Esophagus (tissue), 2 donors: ENCODE data around the gene ZMYND8. TPM values are rescaled to one million over a fixed set of nuclear protein-coding genes. Genes with fewer than 3 reads are reported as not detected.
"Not testable (repeated sequence)": the region's sequence is repeated elsewhere in the genome, so short reads cannot be mapped to it uniquely, and the experiment has no call there.

Source experiments
- H3K27ac ChIP-seq, 2 donors: one replicate each; pipeline ENCODE4 v1.5.1; 2013; ENCODE audit warnings: low read depth in 2 of 2, mild to moderate bottlenecking in 2 of 2, inconsistent platforms in 1 of 2, low read length in 1 of 2, moderate library complexity in 1 of 2
- H3K27me3 ChIP-seq, 2 donors: one replicate each; pipeline ENCODE4 v1.6.1; 2013; ENCODE audit warnings: low read length in 2 of 2, control low read depth in 1 of 2, mild to moderate bottlenecking in 1 of 2; ENCODE audit not compliant: insufficient read depth in 2 of 2, control insufficient read depth in 1 of 2
- H3K36me3 ChIP-seq, 2 donors: one replicate each; pipeline ENCODE4 v1.6.1; 2013; ENCODE audit warnings: low read length in 1 of 2; ENCODE audit not compliant: control insufficient read depth in 2 of 2, insufficient read depth in 2 of 2
- H3K4me1 ChIP-seq, 2 donors: one replicate each; pipeline ENCODE4 v1.6.1; 2013; ENCODE audit warnings: low read length in 1 of 2; ENCODE audit not compliant: control insufficient read depth in 2 of 2, insufficient read depth in 2 of 2
- H3K4me3 ChIP-seq, 2 donors: one replicate each; pipeline ENCODE4 v1.5.1; 2013; ENCODE audit warnings: low read length in 2 of 2, mild to moderate bottlenecking in 2 of 2, low read depth in 1 of 2, moderate library complexity in 1 of 2
- H3K9me3 ChIP-seq, 2 donors: one replicate each; pipeline ENCODE4 v1.6.1; 2013; ENCODE audit warnings: mild to moderate bottlenecking in 2 of 2, low read depth in 1 of 2, low read length in 1 of 2, moderate library complexity in 1 of 2; ENCODE audit not compliant: control insufficient read depth in 2 of 2, insufficient read depth in 1 of 2
- WGBS, 2 donors: extraction: QIAGEN DNeasy Blood & Tissue Kit; methylation state at CpG; one replicate each; pipeline ENCODE4 v1.1.7; 2013; 5-methylcytosine and 5-hydroxymethylcytosine counted together
- polyA plus RNA-seq, 2 donors: library from polyadenylated mRNA; stranded (reverse); fragments of 200-250 nt; gene quantifications; one replicate each; pipeline ENCODE4 v1.2.3, GENCODE V29; 2013
- donor health status: healthy with polysubstance abuse.
- donor health status: Bipolar disorder and iron deficiency.

Gene ZMYND8
- polyA plus RNA-seq, 2 donors = 8.8 to 18.7 TPM

- Histone ChIP-seq H3K27ac (peak overlapping the region in 1 of 2 donors; percentile 27), H3K27me3 (no peaks in the 10 kb centered on the region)
- WGBS, 2 donors = 95 to 96% methylated on average over 11 of the region's 11 CpGs
Measured at GRCh38 chr20:47311967-47312681, 44.4 kb downstream of the ZMYND8 start.

GRCh38 chr20:47311211-47311610 is 45.3 kb downstream of the ZMYND8 start:
- peak overlapping the region in 1 of 2 donors; percentile 47 for H3K27ac ChIP-seq
- WGBS, 2 donors = 96% methylated on average over 5 of the region's 5 CpGs
- H3K27me3 ChIP-seq = no peaks in the 10 kb centered on the region
- peaks cover 0 to 14% of the 10 kb centered on the region in 2 donors for H3K36me3 ChIP-seq
- peaks cover 3 to 5% of the 10 kb centered on the region in 2 donors for H3K4me1 ChIP-seq
- H3K4me3 ChIP-seq = no peak overlapping the region
- H3K9me3 ChIP-seq = no peaks in the 10 kb centered on the region

More at GRCh38 chr20:47311967-47312681, 44.4 kb downstream of the ZMYND8 start:
- peaks cover 0 to 2% of the 10 kb centered on the region in 2 donors for H3K9me3 ChIP-seq
- H3K4me3 ChIP-seq = no peak overlapping the region
- peaks cover 3 to 9% of the 10 kb centered on the region in 2 donors for H3K4me1 ChIP-seq
- H3K36me3 ChIP-seq = peaks cover 0 to 14% of the 10 kb centered on the region in 2 donors

DNA sequence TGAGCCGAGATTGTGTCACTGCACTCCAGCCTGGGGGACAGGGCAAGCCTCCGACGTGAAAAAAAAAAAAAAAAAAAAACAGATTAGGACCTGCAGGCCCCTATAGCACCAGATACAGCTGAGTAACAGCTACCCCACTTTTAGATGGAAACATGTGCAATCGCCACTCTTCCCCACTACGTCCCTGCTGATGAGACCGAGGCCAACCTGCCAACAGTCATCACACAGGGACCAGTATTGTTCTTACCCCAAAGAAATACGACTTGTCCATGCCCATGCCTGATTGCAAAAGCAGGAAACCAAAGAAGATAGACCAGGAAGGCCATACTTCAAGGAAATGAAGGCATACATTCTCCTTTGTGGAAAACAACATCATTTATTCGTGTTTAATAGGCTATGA is 45.8 kb downstream of the ZMYND8 start:
- Histone ChIP-seq H3K27ac (peak overlapping the region in 1 of 2 donors; percentile 47), H3K27me3 (no peaks in the 10 kb centered on the region), H3K4me3 (no peak overlapping the region), H3K36me3 (peaks cover 0 to 14% of the 10 kb centered on the region in 2 donors), H3K9me3 (no peaks in the 10 kb centered on the region), H3K4me1 (peaks cover 3% of the 10 kb centered on the region in 2 donors)
- WGBS, 2 donors = 89 to 91% methylated on average over 8 of the region's 8 CpGs

DNA sequence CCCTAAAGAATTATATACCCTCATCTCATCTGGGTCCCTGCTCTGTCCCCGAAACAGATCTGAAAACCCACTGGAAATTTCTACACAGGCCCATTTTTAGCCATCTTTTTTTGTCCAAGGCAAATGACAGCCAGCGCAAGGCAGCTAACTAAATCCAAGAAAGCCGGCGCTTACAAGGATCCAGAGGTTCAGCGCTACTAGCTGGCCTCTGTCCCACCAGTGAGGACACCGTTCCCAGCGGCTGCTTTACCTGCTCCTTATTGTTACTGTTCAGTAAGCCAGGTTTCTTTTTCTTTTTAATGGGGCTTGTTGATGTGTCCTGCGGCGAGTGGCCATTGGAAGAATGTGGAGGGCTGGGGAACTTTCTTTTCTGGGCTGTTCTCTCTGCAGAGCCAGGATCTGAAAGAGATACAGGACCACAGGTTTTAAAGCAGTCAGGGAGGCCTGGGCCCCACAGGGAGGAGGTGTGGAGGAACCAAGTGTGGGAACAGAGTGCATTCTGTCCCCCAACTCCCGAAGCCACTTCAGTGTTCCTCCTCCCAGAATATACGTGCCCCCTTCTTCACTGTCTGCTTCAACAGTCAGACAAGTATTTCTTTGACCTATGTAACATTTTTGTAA is 46.6 kb downstream of the ZMYND8 start:
- Histone ChIP-seq H3K9me3 (no peaks in the 10 kb centered on the region), H3K27me3 (no peaks in the 10 kb centered on the region), H3K4me1 (peaks cover 2 to 3% of the 10 kb centered on the region in 2 donors), H3K36me3 (peaks cover 0 to 14% of the 10 kb centered on the region in 2 donors), H3K27ac (no peak overlapping the region), H3K4me3 (no peak overlapping the region)
- 86 to 93% methylated on average over 11 of the region's 11 CpGs for WGBS, 2 donors

- no peak overlapping the region for H3K27ac ChIP-seq
- H3K27me3 ChIP-seq = no peaks in the 10 kb centered on the region
- 93 to 95% methylated on average over 10 of the region's 10 CpGs for WGBS, 2 donors
- H3K4me1 ChIP-seq = peaks cover under 1 to 2% of the 10 kb centered on the region in 2 donors
- H3K36me3 ChIP-seq = peaks cover 0 to 18% of the 10 kb centered on the region in 2 donors
- H3K9me3 ChIP-seq = no peaks in the 10 kb centered on the region
- H3K4me3 ChIP-seq = no peak overlapping the region
Measured at GRCh38 chr20:47309394-47309793, 47.1 kb downstream of the ZMYND8 start.

- not testable (repeated sequence) for H3K4me1 ChIP-seq
Measured at GRCh38 chr20:47307569-47307968, 48.9 kb downstream of the ZMYND8 start.

GRCh38 chr20:47306755-47307370 is 49.6 kb downstream of the ZMYND8 start:
- Histone ChIP-seq H3K36me3 (peaks cover 0 to 17% of the 10 kb centered on the region in 2 donors), H3K4me1 (peaks cover 0 to 2% of the 10 kb centered on the region in 2 donors), H3K27ac (no peak overlapping the region)

More at GRCh38 chr20:47307569-47307968, 48.9 kb downstream of the ZMYND8 start:
- not testable (repeated sequence) for H3K27ac ChIP-seq, H3K4me3 ChIP-seq, H3K27me3 ChIP-seq, H3K9me3 ChIP-seq
- H3K36me3 ChIP-seq = peaks cover 0 to 20% of the 10 kb centered on the region in 2 donors
- WGBS, 2 donors = 94 to 98% methylated on average over 9 of the region's 9 CpGs

DNA sequence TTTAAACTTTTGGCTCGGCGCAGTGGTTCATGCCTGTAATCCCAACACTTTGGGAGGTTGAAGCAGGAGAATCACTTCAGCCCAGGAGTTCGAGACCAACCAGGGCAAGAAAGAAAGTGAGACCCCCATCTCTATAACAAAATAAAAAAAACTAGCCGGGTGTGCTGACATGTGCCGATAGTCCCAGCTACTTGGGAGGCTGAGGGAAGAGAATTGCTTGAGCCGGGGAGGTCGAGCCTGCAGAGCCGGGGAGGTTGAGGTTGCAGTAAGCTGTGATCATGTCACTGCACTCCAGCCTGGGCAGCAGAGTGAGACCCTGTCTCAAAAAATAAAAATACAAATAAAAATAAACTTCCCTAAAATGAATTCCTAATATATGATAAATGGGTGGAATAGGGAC is 50.4 kb downstream of the ZMYND8 start:
- Histone ChIP-seq H3K27ac (no peak overlapping the region), H3K36me3 (peaks cover 0 to 16% of the 10 kb centered on the region in 2 donors), H3K27me3 (no peaks in the 10 kb centered on the region), H3K4me1 (peaks cover 0 to 2% of the 10 kb centered on the region in 2 donors), H3K9me3 (no peaks in the 10 kb centered on the region), H3K4me3 (no peak overlapping the region)
- 97% methylated on average over 8 of the region's 8 CpGs for WGBS, 2 donors

More at GRCh38 chr20:47306755-47307370, 49.6 kb downstream of the ZMYND8 start:
- no peak overlapping the region for H3K4me3 ChIP-seq
- H3K27me3 ChIP-seq = no peaks in the 10 kb centered on the region
- 90 to 97% methylated on average over 7 of the region's 7 CpGs for WGBS, 2 donors
- H3K9me3 ChIP-seq = no peaks in the 10 kb centered on the region

GRCh38 chr20:47305667-47306066 is 50.8 kb downstream of the ZMYND8 start:
- Histone ChIP-seq H3K4me1 (peaks cover 0 to 2% of the 10 kb centered on the region in 2 donors), H3K27ac (no peak overlapping the region), H3K4me3 (no peak overlapping the region), H3K36me3 (peaks cover 0 to 12% of the 10 kb centered on the region in 2 donors), H3K27me3 (no peaks in the 10 kb centered on the region), H3K9me3 (no peaks in the 10 kb centered on the region)
- 78 to 83% methylated on average over 4 of the region's 4 CpGs for WGBS, 2 donors
